ENCODE measurements around the gene PKHD1. TPM values are rescaled to one million over a fixed set of nuclear protein-coding genes. Genes with fewer than 3 reads are reported as not detected.
"Not testable (repeated sequence)": the region's sequence is repeated elsewhere in the genome, so short reads cannot be mapped to it uniquely, and the experiment has no call there.

PKHD1 gene
- total RNA-seq, 2 experiments from 2014 or later = not detected

GRCh38 chr6:52010806-52011205 is 76.6 kb downstream of the PKHD1 start:
- H3K4me3 Mint-ChIP-seq = no peak overlapping the region
- H3K27ac Mint-ChIP-seq = no peak overlapping the region
- DNase-seq = no peak
- H3K36me3 Mint-ChIP-seq = no peaks in the 10 kb centered on the region
- peaks cover 7% of the 10 kb centered on the region for H3K27me3 Mint-ChIP-seq
- H3K4me1 Mint-ChIP-seq = no peaks in the 10 kb centered on the region
- H3K9me3 Mint-ChIP-seq = no peaks in the 10 kb centered on the region

GRCh38 chr6:52010145-52010544 is 77.3 kb downstream of the PKHD1 start:
- Mint-ChIP-seq H3K4me1 (no peaks in the 10 kb centered on the region), H3K9me3 (no peaks in the 10 kb centered on the region), H3K27ac (no peak overlapping the region), H3K36me3 (no peaks in the 10 kb centered on the region), H3K4me3 (no peak overlapping the region), H3K27me3 (peaks cover 8% of the 10 kb centered on the region)
- DNase-seq = no peak

- Mint-ChIP-seq H3K4me3 (no peak overlapping the region), H3K4me1 (no peaks in the 10 kb centered on the region), H3K9me3 (no peaks in the 10 kb centered on the region), H3K27me3 (peaks cover 11% of the 10 kb centered on the region), H3K27ac (no peak overlapping the region), H3K36me3 (no peaks in the 10 kb centered on the region)
- DNase-seq = no peak
Measured at GRCh38 chr6:52009466-52010140, 77.8 kb downstream of the PKHD1 start.

GRCh38 chr6:52000064-52000463 is 87.3 kb downstream of the PKHD1 start:
- Mint-ChIP-seq H3K4me3 (no peak overlapping the region), H3K4me1 (no peaks in the 10 kb centered on the region), H3K27me3 (peaks cover 25% of the 10 kb centered on the region), H3K27ac (no peak overlapping the region), H3K9me3 (no peaks in the 10 kb centered on the region), H3K36me3 (no peaks in the 10 kb centered on the region)
- no peak for DNase-seq

- DNase-seq = no peak
- no peaks in the 10 kb centered on the region for H3K4me1 Mint-ChIP-seq
- H3K9me3 Mint-ChIP-seq = no peaks in the 10 kb centered on the region
- H3K36me3 Mint-ChIP-seq = no peaks in the 10 kb centered on the region
- no peak overlapping the region for H3K4me3 Mint-ChIP-seq
- H3K27me3 Mint-ChIP-seq = peaks cover 27% of the 10 kb centered on the region
- no peak overlapping the region for H3K27ac Mint-ChIP-seq
Measured at GRCh38 chr6:51996296-51996947, 91.0 kb downstream of the PKHD1 start.

GRCh38 chr6:51995214-51995755 is 92.1 kb downstream of the PKHD1 start:
- no peaks in the 10 kb centered on the region for H3K36me3 Mint-ChIP-seq
- no peak for DNase-seq
- H3K27me3 Mint-ChIP-seq = peaks cover 27% of the 10 kb centered on the region
- no peak overlapping the region for H3K27ac Mint-ChIP-seq
- H3K9me3 Mint-ChIP-seq = no peaks in the 10 kb centered on the region
- no peaks in the 10 kb centered on the region for H3K4me1 Mint-ChIP-seq
- no peak overlapping the region for H3K4me3 Mint-ChIP-seq

GRCh38 chr6:51992876-51993275 is 94.5 kb downstream of the PKHD1 start:
- Mint-ChIP-seq H3K36me3 (no peaks in the 10 kb centered on the region), H3K27ac (no peak overlapping the region), H3K4me3 (no peak overlapping the region), H3K27me3 (peaks cover 12% of the 10 kb centered on the region), H3K9me3 (no peaks in the 10 kb centered on the region), H3K4me1 (no peaks in the 10 kb centered on the region)
- no peak for DNase-seq

- Mint-ChIP-seq H3K9me3 (no peaks in the 10 kb centered on the region), H3K27me3 (peaks cover 16% of the 10 kb centered on the region), H3K4me3 (no peak overlapping the region), H3K36me3 (no peaks in the 10 kb centered on the region), H3K27ac (no peak overlapping the region), H3K4me1 (no peaks in the 10 kb centered on the region)
- no peak for DNase-seq
Measured at GRCh38 chr6:51989789-51990188, 97.6 kb downstream of the PKHD1 start.

- peaks cover 12% of the 10 kb centered on the region for H3K27me3 Mint-ChIP-seq
- no peaks in the 10 kb centered on the region for H3K36me3 Mint-ChIP-seq
- H3K4me1 Mint-ChIP-seq = no peaks in the 10 kb centered on the region
- H3K27ac Mint-ChIP-seq = no peak overlapping the region
- H3K9me3 Mint-ChIP-seq = no peaks in the 10 kb centered on the region
- DNase-seq = no peak
- H3K4me3 Mint-ChIP-seq = no peak overlapping the region
Measured at GRCh38 chr6:51986864-51987263, 100.5 kb downstream of the PKHD1 start.

- no peak for DNase-seq
- Mint-ChIP-seq H3K27ac (no peak overlapping the region), H3K27me3 (peaks cover 12% of the 10 kb centered on the region), H3K4me3 (no peak overlapping the region), H3K4me1 (no peaks in the 10 kb centered on the region), H3K9me3 (no peaks in the 10 kb centered on the region), H3K36me3 (no peaks in the 10 kb centered on the region)
Measured at GRCh38 chr6:51983564-51983963, 103.8 kb downstream of the PKHD1 start.

- peaks cover 12% of the 10 kb centered on the region for H3K27me3 Mint-ChIP-seq
- H3K27ac Mint-ChIP-seq, H3K36me3 Mint-ChIP-seq, H3K4me3 Mint-ChIP-seq, H3K4me1 Mint-ChIP-seq, DNase-seq, H3K9me3 Mint-ChIP-seq: not testable (repeated sequence)
Measured at GRCh38 chr6:51982695-51983094, 104.7 kb downstream of the PKHD1 start.

- no peaks in the 10 kb centered on the region for H3K4me1 Mint-ChIP-seq
- H3K36me3 Mint-ChIP-seq = no peaks in the 10 kb centered on the region
- H3K27ac Mint-ChIP-seq = no peak overlapping the region
- no peaks in the 10 kb centered on the region for H3K9me3 Mint-ChIP-seq
- H3K4me3 Mint-ChIP-seq = no peak overlapping the region
- DNase-seq = no peak
- no peaks in the 10 kb centered on the region for H3K27me3 Mint-ChIP-seq
Measured at GRCh38 chr6:51976374-51976773, 111.0 kb downstream of the PKHD1 start.

- H3K4me3 Mint-ChIP-seq = no peak overlapping the region
- no peaks in the 10 kb centered on the region for H3K36me3 Mint-ChIP-seq
- DNase-seq = no peak
- H3K27ac Mint-ChIP-seq = no peak overlapping the region
- no peaks in the 10 kb centered on the region for H3K27me3 Mint-ChIP-seq
- H3K9me3 Mint-ChIP-seq = no peaks in the 10 kb centered on the region
- H3K4me1 Mint-ChIP-seq = no peaks in the 10 kb centered on the region
Measured at GRCh38 chr6:51972659-51973058, 114.8 kb downstream of the PKHD1 start.

- no peaks in the 10 kb centered on the region for H3K36me3 Mint-ChIP-seq
- no peaks in the 10 kb centered on the region for H3K9me3 Mint-ChIP-seq
- no peak overlapping the region for H3K4me3 Mint-ChIP-seq
- no peaks in the 10 kb centered on the region for H3K4me1 Mint-ChIP-seq
- H3K27me3 Mint-ChIP-seq = no peaks in the 10 kb centered on the region
- H3K27ac Mint-ChIP-seq = no peak overlapping the region
- no peak for DNase-seq
Measured at GRCh38 chr6:51968265-51968664, 119.1 kb downstream of the PKHD1 start.

- DNase-seq = no peak
- no peak overlapping the region for H3K27ac Mint-ChIP-seq
- H3K36me3 Mint-ChIP-seq = no peaks in the 10 kb centered on the region
- no peaks in the 10 kb centered on the region for H3K4me1 Mint-ChIP-seq
- H3K4me3 Mint-ChIP-seq = no peak overlapping the region
- no peaks in the 10 kb centered on the region for H3K9me3 Mint-ChIP-seq
- no peaks in the 10 kb centered on the region for H3K27me3 Mint-ChIP-seq
Measured at GRCh38 chr6:51965222-51965801, 122.1 kb downstream of the PKHD1 start.

GRCh38 chr6:51963980-51964379 is 123.4 kb downstream of the PKHD1 start:
- H3K27ac Mint-ChIP-seq = no peak overlapping the region
- H3K9me3 Mint-ChIP-seq = no peaks in the 10 kb centered on the region
- no peak for DNase-seq
- H3K36me3 Mint-ChIP-seq = no peaks in the 10 kb centered on the region
- peaks cover 4% of the 10 kb centered on the region for H3K27me3 Mint-ChIP-seq
- no peak overlapping the region for H3K4me3 Mint-ChIP-seq
- no peaks in the 10 kb centered on the region for H3K4me1 Mint-ChIP-seq

Measured in activated naive CD8-positive, alpha-beta T cell treated with anti-CD3 and anti-CD28 coated beads for 36 hours (primary cell).